H1 (cell line): ENCODE data around the gene ZBTB20. TPM values are rescaled to one million over a fixed set of nuclear protein-coding genes. Genes with fewer than 3 reads are reported as not detected.

Experiments
- CTCF ChIA-PET: fragments of 300-600 bp; sonication (Branson Sonifier 250); formaldehyde crosslinking; loops from one replicate; lab custom pipeline; 2021; ENCODE audit not compliant: partially characterized antibody; lab: Charles Lee
- POLR2A ChIA-PET: fragments of 300-600 bp; sonication (Branson Sonifier 250); formaldehyde crosslinking; loops from one replicate; lab custom pipeline; 2021; ENCODE audit warnings: inconsistent platforms; ENCODE audit not compliant: partially characterized antibody; lab: Charles Lee
- DNase-seq, 2 experiments: peaks; one replicate each; pipeline versions ENCODE4 v3.0.0 to v3.0.0-alpha.2; 2010 to 2022; ENCODE audit warnings: low spot score in 2 of 2, low read depth in 1 of 2, mixed read lengths in 1 of 2
- FAIRE-seq: peaks from 2 replicates; lab custom pipeline; 2011; peaks lifted over from hg19 to GRCh38; lab: Jason Lieb, UNC
- H2AFZ ChIP-seq: 2 replicates; pipeline ENCODE4 v1.8.1; 2012; ENCODE audit warnings: low read length, inconsistent platforms
- H2AK5ac ChIP-seq: 2 replicates; pipeline ENCODE4 v1.6.1; 2013; ENCODE audit warnings: low read depth, low read length
- H2BK120ac ChIP-seq: replicated peaks from 2 replicates; pipeline ENCODE3; 2013; ENCODE audit warnings: low read depth, low read length, inconsistent platforms
- H2BK12ac ChIP-seq: 2 replicates; pipeline ENCODE4 v1.6.1; 2013; ENCODE audit warnings: low read depth, low read length
- H2BK15ac ChIP-seq: 2 replicates; pipeline ENCODE4 v1.6.1; 2013; ENCODE audit warnings: low read length
- H2BK20ac ChIP-seq: 2 replicates; pipeline ENCODE4 v1.6.1; 2013; ENCODE audit warnings: low read length
- H2BK5ac ChIP-seq: 2 replicates; pipeline ENCODE4 v1.6.1; 2013; ENCODE audit warnings: low read depth, low read length
- H3K14ac ChIP-seq: 2 replicates; pipeline ENCODE4 v1.6.1; 2013; ENCODE audit warnings: inconsistent platforms; ENCODE audit not compliant: insufficient read length
- H3K18ac ChIP-seq: 2 replicates; pipeline ENCODE4 v1.6.1; 2013; ENCODE audit warnings: low read length; ENCODE audit errors: extremely low read depth
- H3K23ac ChIP-seq: 2 replicates; pipeline ENCODE4 v1.6.1; 2013; ENCODE audit warnings: inconsistent platforms; ENCODE audit not compliant: insufficient read length
- H3K23me2 ChIP-seq: 2 replicates; pipeline ENCODE4 v1.6.1; 2013; ENCODE audit warnings: low read depth, low read length
- H3K27ac ChIP-seq: 2 replicates; pipeline ENCODE4 v1.6.1; 2011; ENCODE audit warnings: low read depth, low read length, inconsistent platforms
- H3K27me3 ChIP-seq, 4 experiments: replicated peaks in 1 of 4; 1 replicate in 1 of 4; 2 replicates in 3 of 4; pipeline versions ENCODE4 v1.6.1 to v1.8.1; 2011 to 2013; ENCODE audit warnings: low read length in 3 of 4, mild to moderate bottlenecking in 3 of 4, inconsistent platforms in 2 of 4, mixed read lengths in 2 of 4, moderate library complexity in 1 of 4; ENCODE audit not compliant: control insufficient read depth in 3 of 4, insufficient read depth in 3 of 4; ENCODE audit errors: extremely low read depth in 1 of 4
- H3K36me3 ChIP-seq, 4 experiments: 2 replicates each; pipeline versions ENCODE4 v1.6.1 to v1.8.1; 2011 to 2013; ENCODE audit warnings: mild to moderate bottlenecking in 4 of 4, low read length in 3 of 4, moderate library complexity in 2 of 4, control low read depth in 1 of 4, inconsistent platforms in 1 of 4; ENCODE audit not compliant: insufficient read depth in 4 of 4, control insufficient read depth in 2 of 4
- H3K4ac ChIP-seq: replicated peaks from 2 replicates; pipeline ENCODE3; 2013; ENCODE audit warnings: low read length, low read depth, mixed read lengths, inconsistent platforms; ENCODE audit not compliant: insufficient read length
- H3K4me1 ChIP-seq, 4 experiments: replicated peaks in 1 of 4; 1 replicate in 1 of 4; 2 replicates in 3 of 4; pipeline versions ENCODE4 v1.6.1 to v1.8.1; 2011 to 2013; ENCODE audit warnings: low read length in 3 of 4, inconsistent platforms in 2 of 4, mixed read lengths in 1 of 4; ENCODE audit not compliant: insufficient read depth in 4 of 4, control insufficient read depth in 3 of 4
- H3K4me2 ChIP-seq, 2 experiments: 2 replicates each; pipeline versions ENCODE4 v1.6.1 to v1.8.1; 2011 to 2013; ENCODE audit warnings: low read depth in 2 of 2, low read length in 2 of 2, control low read depth in 1 of 2, inconsistent platforms in 1 of 2, mild to moderate bottlenecking in 1 of 2; ENCODE audit not compliant: insufficient read depth in 1 of 2
- H3K4me3 ChIP-seq, 4 experiments: fragments of 200-600, 300-600 bp in 1 of 4; sonication (generic), shearing (Covaris generic), sonication (Bioruptor Twin) in 1 of 4; 2 replicates each; pipeline versions ENCODE4 v1.5.1 to v1.8.1; 2011 to 2016; ENCODE audit warnings: low read length in 4 of 4, low read depth in 3 of 4, control low read depth in 2 of 4, inconsistent platforms in 2 of 4, mild to moderate bottlenecking in 2 of 4, mixed read lengths in 1 of 4, moderate library complexity in 1 of 4; ENCODE audit not compliant: insufficient read depth in 2 of 4; ENCODE audit errors: extremely low read depth in 1 of 4
- H3K56ac ChIP-seq: replicated peaks from 2 replicates; pipeline ENCODE3; 2013; ENCODE audit warnings: low read depth, mild to moderate bottlenecking, mixed read lengths, low read length, inconsistent platforms; ENCODE audit not compliant: insufficient read length
- H3K79me1 ChIP-seq: 2 replicates; pipeline ENCODE4 v1.6.1; 2013; ENCODE audit warnings: low read depth, low read length, control low read depth
- H3K79me2 ChIP-seq, 2 experiments: 2 replicates each; pipeline versions ENCODE4 v1.6.1 to v1.8.1; 2012 to 2013; ENCODE audit warnings: low read length in 2 of 2, mild to moderate bottlenecking in 2 of 2, inconsistent platforms in 1 of 2; ENCODE audit not compliant: insufficient read depth in 2 of 2, control insufficient read depth in 1 of 2
- H3K9ac ChIP-seq, 4 experiments: replicated peaks in 1 of 4; 1 replicate in 1 of 4; 2 replicates in 3 of 4; pipeline versions ENCODE4 v1.6.1 to v1.8.1; 2011 to 2013; ENCODE audit warnings: low read depth in 3 of 4, low read length in 3 of 4, control low read depth in 2 of 4, mild to moderate bottlenecking in 2 of 4, moderate library complexity in 2 of 4, inconsistent platforms in 1 of 4; ENCODE audit errors: extremely low read depth in 1 of 4
- H3K9me3 ChIP-seq, 2 experiments: 2 replicates each; pipeline versions ENCODE4 v1.6.1 to v1.8.1; 2012 to 2013; ENCODE audit warnings: mild to moderate bottlenecking in 2 of 2, moderate library complexity in 2 of 2, control low read depth in 1 of 2, inconsistent platforms in 1 of 2, low read depth in 1 of 2, low read length in 1 of 2, mixed read lengths in 1 of 2; ENCODE audit not compliant: insufficient read depth in 2 of 2
- H4K20me1 ChIP-seq, 2 experiments: replicated peaks in 1 of 2; 2 replicates each; pipeline versions ENCODE3 to v1.8.1; 2011 to 2013; ENCODE audit warnings: inconsistent platforms in 2 of 2, low read length in 2 of 2, mild to moderate bottlenecking in 1 of 2; ENCODE audit not compliant: insufficient read depth in 2 of 2, control insufficient read depth in 1 of 2
- H4K5ac ChIP-seq: 2 replicates; pipeline ENCODE4 v1.6.1; 2013; ENCODE audit warnings: low read length, low read depth, mixed read lengths, inconsistent platforms; ENCODE audit not compliant: insufficient read length
- H4K8ac ChIP-seq: 2 replicates; pipeline ENCODE4 v1.8.0; 2013; ENCODE audit warnings: mild to moderate bottlenecking, moderate library complexity, low read length, inconsistent platforms; ENCODE audit not compliant: insufficient read depth; ENCODE audit errors: extremely low read depth
- H4K91ac ChIP-seq: replicated peaks from 2 replicates; pipeline ENCODE3; 2013; ENCODE audit warnings: low read length, mixed read lengths, inconsistent platforms; ENCODE audit not compliant: insufficient read length
- CBX8 ChIP-seq: fragments of 300-800, 300-1000 bp; sonication (generic); IDR thresholded peaks from 2 replicates; pipeline ENCODE4 v1.7.1; 2016; ENCODE audit warnings: low read depth, low read length, borderline replicate concordance
- CHD2 ChIP-seq: IDR thresholded peaks from 2 replicates; pipeline ENCODE4 v1.6.1; 2012; ENCODE audit warnings: low read length, improper control_type of control experiment
- GTF2F1 ChIP-seq: IDR thresholded peaks from 2 replicates; pipeline ENCODE4 v1.6.1; 2012; ENCODE audit warnings: low read depth, low read length, improper control_type of control experiment, borderline replicate concordance
- HDAC6 ChIP-seq: IDR thresholded peaks from one replicate; pipeline ENCODE4 v1.7.1; 2012; ENCODE audit warnings: low read depth, mild to moderate bottlenecking, inconsistent platforms, low read length, moderate library complexity
- JUND ChIP-seq: IDR thresholded peaks from 2 replicates; pipeline ENCODE4 v1.6.1; 2011; ENCODE audit warnings: mild to moderate bottlenecking, improper control_type of control experiment, low read length
- POLR2AphosphoS5 ChIP-seq: IDR thresholded peaks from 2 replicates; pipeline ENCODE4 v1.6.1; 2011; ENCODE audit warnings: low read depth, low read length
- POU5F1 ChIP-seq: IDR thresholded peaks from 2 replicates; pipeline ENCODE4 v1.6.1; 2011; ENCODE audit warnings: low read depth, mild to moderate bottlenecking, low read length, moderate library complexity
- RFX5 ChIP-seq: IDR thresholded peaks from 2 replicates; pipeline ENCODE4 v1.6.1; 2011; ENCODE audit warnings: low read depth, low read length, improper control_type of control experiment, borderline replicate concordance
- RNF2 ChIP-seq: fragments of 200-900, 300-1000 bp; sonication (generic); IDR thresholded peaks from 2 replicates; pipeline ENCODE4 v1.7.1; 2016; ENCODE audit warnings: borderline replicate concordance, low read depth, mild to moderate bottlenecking, antibody characterized with exemption, low read length; ENCODE audit not compliant: poor library complexity, severe bottlenecking; ENCODE audit errors: missing control alignments
- SIX5 ChIP-seq: IDR thresholded peaks from 2 replicates; pipeline ENCODE4 v1.6.1; 2011; ENCODE audit warnings: mild to moderate bottlenecking, low read depth, low read length
- WGBS, 2 experiments: shearing (Covaris generic) in 1 of 2; methylation state at CpG; one replicate each; pipeline versions ENCODE4 v1.1.6 to v1.1.7; 2013 to 2015; ENCODE audit warnings: low lambda C conversion rate in 2 of 2, mixed read lengths in 2 of 2, inconsistent platforms in 1 of 2, low coverage in 1 of 2, missing lambda C conversion rate in 1 of 2; ENCODE audit not compliant: insufficient replicate concordance in 2 of 2, insufficient coverage in 1 of 2, insufficient read length in 1 of 2; ENCODE audit errors: extremely low coverage in 1 of 2, missing lambda C conversion rate in 1 of 2; 5-methylcytosine and 5-hydroxymethylcytosine counted together
- polyA plus RNA-seq, 7 experiments: library from polyadenylated mRNA; depleted of rRNA in 3 of 7; stranded (reverse) in 5 of 7; unstranded in 2 of 7; fragments of >200 nt in 5 of 7; fragments of 200-250 nt in 2 of 7; gene quantifications; 1 replicate in 5 of 7; 2 replicates in 1 of 7; 4 replicates in 1 of 7; pipeline versions ENCODE4 v1.2.1 to v1.2.3, GENCODE V29; 2011 to 2013; ENCODE audit warnings: missing spikeins in 2 of 7, mixed read lengths in 2 of 7
- total RNA-seq: library from RNA; stranded (reverse); fragmentation: NEBNext Ultra II Directional; extraction: Animal tissue kit (Norgen Biotek cat#: 25700); gene quantifications from 2 replicates; pipeline ENCODE4 v1.2.1, GENCODE V29; 2021
- TF ChIP-seq, protein P1 (sequence below), 3 experiments: IDR thresholded peaks; 1 replicate in 2 of 3; 2 replicates in 1 of 3; pipeline versions ENCODE4 v1.5.1 to v1.6.1; 2011; ENCODE audit warnings: low read length in 3 of 3, mild to moderate bottlenecking in 3 of 3, inconsistent platforms in 2 of 3, low read depth in 1 of 3, moderate library complexity in 1 of 3; ENCODE audit not compliant: insufficient read depth in 1 of 3; ENCODE audit errors: control extremely low read depth in 1 of 3

The ZBTB20 gene
- total and polyA plus RNA-seq, 2 of the 8 experiments (the other 6 are each of a cell fraction or from before 2014, with no cell fraction given) = 0.35 to 1.3 TPM

DNA sequence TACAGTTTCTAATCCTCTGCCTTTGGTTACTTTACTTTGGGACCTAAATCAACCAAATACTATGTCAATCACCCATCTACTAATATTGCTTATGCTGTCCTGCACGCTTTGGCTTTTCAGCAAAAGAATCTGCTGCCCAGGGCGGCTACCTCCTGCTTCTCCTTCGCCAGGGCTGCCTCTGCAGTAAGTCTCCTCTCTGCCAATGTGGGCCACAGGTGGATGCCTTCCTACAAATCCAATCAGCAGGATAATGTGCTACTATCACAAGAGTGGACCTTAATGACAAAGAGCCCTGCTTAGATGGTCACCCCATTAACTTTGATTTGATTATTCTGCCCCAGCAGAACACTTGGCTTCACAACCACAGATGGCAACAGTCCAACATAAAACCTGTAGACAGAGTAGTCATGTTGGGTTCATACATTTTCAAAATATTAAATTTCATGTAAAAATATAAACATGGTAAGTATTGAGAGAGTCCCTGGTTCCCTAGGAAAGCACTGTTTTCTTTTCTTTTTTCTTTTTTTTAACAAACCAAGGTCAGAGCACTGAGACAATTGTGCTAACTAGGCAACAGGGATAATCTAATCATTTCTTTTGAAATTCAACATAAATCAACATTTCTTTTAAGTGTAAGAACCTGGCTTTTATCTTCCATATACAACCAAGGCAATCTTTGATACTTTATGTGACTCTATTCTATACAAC is 298.3 kb downstream of the ZBTB20 start:
- no peak for FAIRE-seq
- Histone ChIP-seq H3K56ac (no peak overlapping the region), H3K9ac (no peak overlapping the region), H3K18ac (no peak overlapping the region), H3K27me3 (no peaks in the 10 kb centered on the region), H3K79me1 (no peaks in the 10 kb centered on the region), H3K4me1 (no peaks in the 10 kb centered on the region), H3K14ac (no peak overlapping the region), H2BK12ac (no peak overlapping the region), H3K4me2 (no peak overlapping the region), H3K79me2 (no peaks in the 10 kb centered on the region), H4K91ac (no peak overlapping the region), H3K9me3 (no peaks in the 10 kb centered on the region), H4K20me1 (no peaks in the 10 kb centered on the region), H2AFZ (peak overlapping the region; percentile 59; the same call in 1 of the 2 replicates), H2BK5ac (no peak overlapping the region), H3K36me3 (no peaks in the 10 kb centered on the region), H3K23me2 (no peaks in the 10 kb centered on the region), H3K4me3 (no peak overlapping the region), H4K8ac (no peak overlapping the region), H2BK15ac (no peak overlapping the region), H2BK20ac (no peak overlapping the region), H4K5ac (no peak overlapping the region), H3K27ac (no peak overlapping the region), H2BK120ac (no peak overlapping the region), H3K4ac (no peak overlapping the region), H3K23ac (no peak overlapping the region), H2AK5ac (no peak overlapping the region)
- POLR2A ChIA-PET = no interaction called here
- 93% methylated on average over 3 of the region's 3 CpGs; no CpG with 5 or more reads in 1 of the 2 experiments for WGBS, 2 experiments
- CTCF ChIA-PET = no interaction called here
- no peak for DNase-seq
- TF ChIP-seq POLR2AphosphoS5 = no peak
- TF ChIP-seq HDAC6 = no peak
- TF ChIP-seq POU5F1 = no peak
- no peak for TF ChIP-seq GTF2F1
- TF ChIP-seq, protein P1, sequence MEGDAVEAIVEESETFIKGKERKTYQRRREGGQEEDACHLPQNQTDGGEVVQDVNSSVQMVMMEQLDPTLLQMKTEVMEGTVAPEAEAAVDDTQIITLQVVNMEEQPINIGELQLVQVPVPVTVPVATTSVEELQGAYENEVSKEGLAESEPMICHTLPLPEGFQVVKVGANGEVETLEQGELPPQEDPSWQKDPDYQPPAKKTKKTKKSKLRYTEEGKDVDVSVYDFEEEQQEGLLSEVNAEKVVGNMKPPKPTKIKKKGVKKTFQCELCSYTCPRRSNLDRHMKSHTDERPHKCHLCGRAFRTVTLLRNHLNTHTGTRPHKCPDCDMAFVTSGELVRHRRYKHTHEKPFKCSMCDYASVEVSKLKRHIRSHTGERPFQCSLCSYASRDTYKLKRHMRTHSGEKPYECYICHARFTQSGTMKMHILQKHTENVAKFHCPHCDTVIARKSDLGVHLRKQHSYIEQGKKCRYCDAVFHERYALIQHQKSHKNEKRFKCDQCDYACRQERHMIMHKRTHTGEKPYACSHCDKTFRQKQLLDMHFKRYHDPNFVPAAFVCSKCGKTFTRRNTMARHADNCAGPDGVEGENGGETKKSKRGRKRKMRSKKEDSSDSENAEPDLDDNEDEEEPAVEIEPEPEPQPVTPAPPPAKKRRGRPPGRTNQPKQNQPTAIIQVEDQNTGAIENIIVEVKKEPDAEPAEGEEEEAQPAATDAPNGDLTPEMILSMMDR (IDR thresholded peaks at IDR 0.05; ENCODE audit: control extremely low read depth in 1 of 3, insufficient read depth in 1 of 3, low read depth in 1 of 3, low read length in 3 of 3) = no peak
- TF ChIP-seq CBX8 = no peak
- TF ChIP-seq RNF2 = no peak
- no peak for TF ChIP-seq CHD2
- no peak for TF ChIP-seq RFX5
- no peak for TF ChIP-seq JUND
- TF ChIP-seq SIX5 = no peak
